CD4-positive, alpha-beta T cell treated with Interleukin-17A for 4 hours (primary cell): ENCODE results near the gene NGB.
"Not testable (repeated sequence)": the region's sequence is repeated elsewhere in the genome, so short reads cannot be mapped to it uniquely, and the experiment has no call there.

ENCODE experiments used
- DNase-seq: peaks from one replicate; pipeline ENCODE4 v3.0.0-alpha.2; 2020; ENCODE audit warnings: mixed read lengths

The NGB gene

DNA sequence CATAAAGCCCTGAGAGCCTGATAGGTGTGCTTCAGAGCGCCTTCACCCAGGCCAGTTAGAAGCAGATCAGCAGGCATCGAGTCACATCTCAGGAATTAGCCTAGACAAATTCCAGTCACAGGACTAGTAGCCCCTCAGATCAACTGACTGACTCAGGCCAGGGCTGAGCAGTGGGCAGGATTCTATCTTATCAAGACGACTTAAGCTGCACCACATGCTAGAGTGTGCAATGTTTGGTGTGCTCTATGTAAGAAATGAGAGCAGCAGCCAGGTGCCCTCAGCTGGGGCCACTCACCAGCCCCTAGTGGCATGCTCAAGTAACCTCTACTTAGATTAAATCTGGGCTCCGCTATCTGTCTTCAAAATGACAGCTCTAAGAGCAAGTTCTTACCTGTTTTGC is 19.7 kb upstream of the NGB start:
- no peak for DNase-seq

DNA sequence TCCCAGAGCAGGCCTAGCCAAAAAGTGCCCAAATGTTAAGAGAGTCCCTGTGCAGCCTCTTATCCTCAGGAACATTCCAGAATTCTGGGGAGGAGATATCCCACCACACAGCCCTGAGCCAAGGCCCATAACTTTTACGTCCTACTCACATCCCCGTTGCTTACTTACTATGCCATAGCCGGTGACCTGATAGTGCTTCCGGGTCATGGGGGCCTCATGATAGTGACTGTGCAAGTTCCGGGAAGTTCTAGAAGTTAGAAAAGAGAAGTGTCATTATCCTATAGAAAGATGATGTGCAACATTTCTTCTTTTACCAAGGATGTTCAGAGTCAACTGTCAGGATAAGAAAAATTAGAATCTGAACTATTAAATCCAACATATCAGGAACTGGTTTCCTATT is 15.6 kb upstream of the NGB start:
- DNase-seq: no peak

DNA sequence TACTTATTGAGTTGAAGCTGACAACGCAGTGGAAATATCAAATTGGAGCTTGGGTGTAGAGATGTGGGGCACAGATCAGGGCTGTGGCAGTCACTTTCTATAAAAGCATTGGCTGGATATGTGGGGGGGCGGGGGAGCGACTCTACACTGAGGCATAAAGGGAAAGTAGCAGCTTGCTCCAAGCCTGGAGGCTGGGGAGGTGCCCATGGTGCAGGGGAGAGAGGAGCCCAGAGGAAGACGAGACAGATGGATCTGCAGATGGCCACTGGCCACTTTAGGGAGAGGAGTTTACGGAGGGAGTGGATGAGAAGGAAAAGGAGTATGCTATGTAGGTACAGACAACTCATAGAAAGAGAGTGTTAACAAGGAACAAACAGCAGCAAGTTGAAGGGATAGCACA is 13.5 kb upstream of the NGB start:
- DNase-seq: no peak

DNA sequence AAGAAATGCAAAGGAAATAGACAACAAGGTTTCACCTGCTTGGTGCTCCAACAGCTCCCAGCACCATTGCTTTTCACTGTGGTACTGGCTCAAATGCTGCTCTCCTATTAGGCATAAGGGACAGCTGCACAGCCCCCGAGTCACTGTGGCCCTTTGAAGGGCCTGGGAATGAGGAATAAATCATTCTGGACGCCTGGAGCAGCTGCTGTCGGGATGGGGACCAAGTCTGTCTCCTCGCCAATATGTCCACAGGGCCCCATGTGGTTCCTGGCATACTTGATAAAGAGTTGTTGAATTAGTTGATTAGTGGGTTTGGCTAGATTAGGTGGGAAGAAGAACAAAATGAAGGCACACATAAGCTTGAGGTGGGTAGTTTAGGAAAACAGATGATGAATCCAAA is 13.1 kb upstream of the NGB start:
- no peak for DNase-seq

DNA sequence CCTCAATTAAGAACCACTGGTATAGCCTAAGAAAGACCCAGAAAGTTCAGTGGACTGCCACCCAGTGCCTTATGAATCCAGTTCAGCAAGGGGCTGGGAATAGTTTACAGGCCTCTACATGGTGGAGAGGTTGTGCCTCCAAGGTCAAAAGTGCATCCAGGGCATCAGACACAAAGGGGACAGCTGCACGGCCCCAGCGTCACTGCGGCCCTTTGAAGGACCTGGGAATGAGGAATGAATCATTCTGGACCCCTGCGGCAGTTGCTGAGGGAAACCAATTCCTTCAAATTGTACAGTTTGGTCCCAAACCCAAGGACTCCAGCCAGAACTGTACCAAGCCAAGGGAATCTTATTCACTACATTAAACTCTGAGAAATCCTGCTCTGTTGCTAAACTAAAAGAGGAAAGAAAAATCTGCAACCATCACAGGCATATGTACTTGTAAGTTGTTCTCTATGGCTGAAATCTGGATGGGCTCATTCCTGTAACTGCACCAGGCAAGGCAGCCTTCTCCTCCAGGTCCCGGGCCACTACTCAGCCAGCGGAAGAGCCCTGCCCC is 10.9 kb upstream of the NGB start:
- DNase-seq: no peak

DNA sequence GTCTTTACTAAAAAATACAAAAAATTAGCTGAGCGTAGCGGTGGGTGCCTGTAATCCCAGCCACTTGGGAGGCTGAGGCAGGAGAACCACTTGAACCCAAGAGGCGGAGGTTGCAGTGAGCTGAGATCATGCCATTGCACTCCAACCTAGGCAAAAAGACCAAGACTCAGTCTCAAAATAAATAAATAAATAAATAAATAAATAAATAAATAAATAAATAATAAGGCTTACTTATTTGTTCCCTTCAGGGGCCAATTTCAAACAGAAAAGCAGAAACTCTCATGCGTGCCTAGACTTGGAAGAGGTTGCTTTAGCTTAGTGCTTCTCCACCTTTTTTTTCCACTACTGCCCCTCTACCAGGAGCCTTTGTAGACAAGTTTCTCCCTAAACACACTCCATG is 9.9 kb upstream of the NGB start:
- not testable (repeated sequence) for DNase-seq

DNA sequence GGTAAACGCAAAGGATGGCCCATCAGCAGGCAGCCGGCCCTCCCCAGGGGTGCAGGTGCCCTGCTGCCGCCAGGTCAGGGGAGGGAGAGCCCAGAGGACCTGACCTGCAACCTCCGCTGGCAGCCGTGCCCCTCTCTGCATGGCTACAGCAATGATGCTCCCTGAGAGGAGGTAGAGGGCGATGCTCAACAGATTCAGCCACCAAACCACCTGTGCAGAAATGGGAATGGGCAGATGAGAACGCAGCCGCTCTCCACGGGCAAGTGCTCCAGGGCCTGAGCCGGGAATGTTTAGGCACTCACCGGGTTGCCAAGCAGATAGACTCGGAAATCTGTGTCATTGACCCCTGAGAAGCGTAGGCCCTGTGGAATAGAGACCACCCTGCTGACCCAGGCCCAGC is 8.7 kb upstream of the NGB start:
- no peak for DNase-seq

DNA sequence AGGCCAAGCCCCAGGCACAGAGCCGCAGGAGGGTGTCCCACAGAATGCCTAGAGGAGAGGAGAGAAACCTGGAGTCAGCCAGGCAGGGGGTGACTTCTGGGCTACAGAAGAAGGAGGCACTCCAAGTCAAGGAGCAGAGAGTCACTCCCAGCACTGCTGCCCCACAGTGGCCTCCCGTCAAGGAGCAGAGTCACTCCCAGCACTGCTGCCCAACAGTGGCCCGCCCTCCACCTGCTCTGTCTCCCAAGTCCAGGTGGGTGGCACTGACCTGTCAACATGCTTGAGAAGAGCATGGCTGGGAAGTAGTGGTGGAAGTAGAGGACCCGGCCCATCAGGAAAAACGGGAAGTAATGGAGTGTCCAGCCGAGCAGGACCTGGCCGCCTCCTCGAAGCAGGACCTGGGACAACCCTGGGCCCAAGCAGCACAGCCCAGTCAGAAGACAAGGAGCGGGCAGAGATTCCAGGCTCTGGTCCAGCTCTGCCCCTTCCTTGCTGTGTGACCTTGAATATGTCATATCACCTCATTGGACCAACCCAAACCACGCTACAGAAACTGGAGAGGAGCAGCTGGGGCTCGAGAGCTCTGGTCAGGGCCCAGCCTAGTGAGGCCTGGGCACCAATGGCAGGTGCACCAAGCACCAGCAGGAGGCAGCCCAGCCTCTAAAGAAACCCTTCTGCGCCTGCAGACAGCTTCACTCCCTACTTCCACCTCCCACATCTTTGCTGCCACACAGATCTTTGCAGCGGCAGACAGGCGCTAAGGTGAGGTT is 7.6 kb upstream of the NGB start:
- no peak for DNase-seq

DNA sequence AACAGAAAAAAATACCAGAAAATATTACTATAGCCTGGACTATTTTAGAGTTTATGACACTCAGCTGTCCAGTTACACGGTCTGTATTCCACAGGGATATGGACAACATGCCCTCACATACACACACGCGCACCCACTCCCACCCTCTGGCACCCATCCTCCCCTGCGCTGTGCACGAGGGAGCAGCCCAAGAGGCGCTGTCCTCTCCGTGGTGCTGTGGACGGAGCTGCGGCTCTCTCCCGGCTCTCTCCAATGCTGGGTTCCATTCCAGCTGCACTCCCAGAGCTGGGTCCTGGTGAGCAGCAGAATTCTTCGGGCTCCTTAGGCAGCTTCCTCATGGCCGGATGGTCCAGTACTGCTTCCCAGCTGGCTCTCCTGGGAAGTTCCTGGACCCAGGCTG is 6.0 kb upstream of the NGB start:
- DNase-seq: no peak

DNA sequence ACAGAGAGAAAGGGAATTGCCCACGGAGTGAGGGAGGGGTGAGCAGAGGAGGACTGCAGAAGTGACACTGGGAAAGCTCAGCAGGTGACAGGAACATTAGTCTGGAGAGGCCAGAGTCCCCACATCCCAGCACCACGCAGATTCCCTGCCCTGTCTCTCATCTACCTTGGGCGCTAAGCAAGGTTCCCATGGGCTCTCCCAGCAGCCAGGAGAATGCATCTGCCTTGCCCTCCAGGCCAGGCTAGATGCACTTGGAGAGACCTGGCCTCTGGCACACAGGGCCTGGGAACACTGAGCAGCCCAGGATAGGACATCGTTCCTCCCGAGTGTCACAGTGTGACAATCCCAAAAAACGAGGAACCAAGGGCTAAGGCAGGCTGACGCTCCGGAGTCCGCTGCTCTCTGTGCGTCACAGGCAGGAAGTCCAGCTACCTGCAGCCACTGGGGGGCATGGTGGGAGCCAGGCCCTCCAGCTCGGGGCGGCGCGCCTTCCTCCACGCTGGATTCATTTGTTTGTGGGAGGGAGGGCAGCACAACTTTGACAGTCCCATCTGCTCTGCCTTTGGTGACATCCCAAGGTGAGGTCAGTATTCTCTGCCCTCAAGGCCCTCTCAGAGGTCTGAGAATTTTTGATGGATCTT is 5.4 kb upstream of the NGB start:
- no peak for DNase-seq

DNA sequence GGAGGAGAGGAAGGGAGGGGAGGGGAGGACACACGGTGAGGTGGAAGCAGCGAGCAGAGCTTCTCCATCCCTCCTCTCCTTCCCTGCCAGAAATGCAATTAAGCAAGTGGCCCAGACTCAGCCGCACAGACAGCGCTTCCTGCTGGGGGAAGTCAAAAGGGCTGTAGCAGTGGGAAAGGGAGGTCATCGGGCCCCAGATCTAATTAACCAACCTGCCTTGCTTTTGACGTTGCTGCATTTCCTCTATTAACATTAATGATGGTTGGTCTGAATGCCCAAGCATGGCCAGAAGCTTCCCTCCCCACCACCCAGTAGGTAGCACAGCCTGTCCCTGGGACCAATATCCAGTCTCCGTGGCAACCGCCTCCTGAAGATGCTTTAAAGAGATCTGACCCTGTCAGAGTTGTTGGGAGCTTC is 4.6 kb upstream of the NGB start:
- DNase-seq: no peak

DNA sequence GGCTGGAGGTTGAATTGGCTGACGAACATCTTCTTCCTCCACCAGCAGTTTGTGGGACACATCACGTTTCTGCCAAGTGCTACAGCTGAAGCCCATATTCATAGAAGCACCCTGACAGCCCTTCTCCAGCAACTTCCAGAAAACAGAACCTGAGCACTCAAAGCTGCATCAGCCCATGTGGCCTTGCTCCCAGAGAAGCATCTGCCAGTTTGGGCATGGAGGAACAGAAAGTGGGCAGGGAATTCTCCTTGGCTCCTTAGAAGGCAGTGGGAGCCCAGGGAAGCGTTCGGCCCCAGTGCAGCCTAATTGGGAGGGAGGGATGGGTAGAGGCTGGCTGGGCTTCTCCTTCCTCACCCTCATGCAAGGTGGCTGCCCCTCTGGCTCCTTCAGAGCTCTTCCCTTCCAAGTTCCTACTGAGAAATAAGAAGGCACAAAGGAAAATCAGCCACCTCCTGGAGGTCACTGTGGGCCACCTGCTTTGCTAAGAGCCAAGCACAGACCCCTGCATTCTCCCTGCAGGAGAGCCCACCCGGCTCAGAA is 4.1 kb upstream of the NGB start:
- DNase-seq: no peak

DNA sequence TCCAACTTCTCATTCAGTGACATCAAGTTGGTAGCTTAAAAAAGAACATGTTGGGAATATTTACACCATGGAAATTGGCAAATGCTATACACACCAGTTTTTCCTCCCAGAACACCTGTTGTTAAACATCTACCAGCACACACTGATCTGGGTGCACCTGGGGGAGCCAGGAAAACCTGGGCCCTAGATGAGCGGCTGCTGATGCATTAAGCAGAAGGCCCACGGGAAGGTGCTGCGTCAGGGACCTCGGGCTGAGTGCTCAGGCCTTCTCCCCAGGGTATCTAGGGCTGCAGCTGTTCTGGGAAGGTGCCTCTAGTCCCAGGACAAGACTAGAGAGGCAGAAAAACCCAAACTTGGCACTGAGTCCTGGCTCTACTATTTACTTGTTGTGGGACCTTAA is 2.8 kb upstream of the NGB start:
- no peak for DNase-seq

DNA sequence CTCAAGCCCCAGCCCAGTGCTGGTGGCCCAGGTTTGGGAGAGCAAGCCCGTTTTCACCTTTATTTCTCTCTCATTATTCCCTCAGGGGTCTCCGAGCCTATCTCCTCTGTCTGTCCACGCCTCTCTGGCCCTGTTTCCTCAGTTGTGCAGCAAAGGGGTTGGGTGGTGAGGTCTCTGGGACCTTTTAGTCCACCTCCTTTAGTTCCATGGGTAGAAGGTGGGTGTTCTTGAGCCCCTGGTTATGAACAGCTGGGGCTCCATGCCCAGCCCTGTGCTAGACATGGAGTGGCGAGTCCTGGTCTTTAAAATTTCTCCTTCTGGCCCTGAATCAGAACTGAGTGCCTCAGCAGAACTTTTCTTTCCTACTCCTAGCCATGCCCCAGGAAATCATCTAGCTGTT is 1.3 kb upstream of the NGB start:
- DNase-seq: no peak

DNA sequence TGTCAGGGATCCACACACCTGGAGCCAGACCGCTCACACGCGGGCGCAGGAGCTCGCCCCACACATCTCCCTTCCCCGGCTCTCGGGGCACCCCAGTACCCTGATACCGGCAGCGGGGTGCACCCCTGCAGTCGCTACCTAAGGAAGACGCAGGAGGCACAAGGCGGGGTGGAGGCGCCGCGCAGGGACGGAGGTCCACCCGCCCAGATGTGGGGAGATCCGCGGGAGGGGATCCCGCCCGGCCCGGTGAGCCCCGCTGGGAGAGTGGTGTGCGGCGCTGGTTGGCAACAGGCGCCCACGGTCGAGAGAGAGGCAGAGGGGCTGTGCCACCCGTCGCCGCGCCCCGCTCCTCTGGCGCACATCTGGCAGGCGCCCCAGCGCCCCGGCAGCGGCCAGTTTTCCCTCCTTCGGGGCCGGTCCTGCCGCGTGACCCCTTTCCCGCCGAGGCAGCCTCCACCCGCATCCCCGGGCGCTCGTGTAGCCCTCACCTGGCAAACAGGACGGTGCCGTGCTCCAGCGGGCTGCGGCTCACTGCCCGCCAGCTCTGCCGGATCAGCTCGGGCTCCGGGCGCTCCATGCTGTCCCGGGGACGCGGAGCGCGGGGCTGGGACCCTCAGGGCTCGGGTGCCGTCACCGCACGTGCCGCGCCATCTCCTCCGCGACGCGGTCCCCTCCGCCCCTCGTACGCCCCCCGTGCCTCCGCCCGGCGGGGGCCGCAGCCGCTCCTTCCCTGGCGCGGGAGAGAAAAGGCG is 469 bp downstream of the NGB start:
- DNase-seq: no peak

DNA sequence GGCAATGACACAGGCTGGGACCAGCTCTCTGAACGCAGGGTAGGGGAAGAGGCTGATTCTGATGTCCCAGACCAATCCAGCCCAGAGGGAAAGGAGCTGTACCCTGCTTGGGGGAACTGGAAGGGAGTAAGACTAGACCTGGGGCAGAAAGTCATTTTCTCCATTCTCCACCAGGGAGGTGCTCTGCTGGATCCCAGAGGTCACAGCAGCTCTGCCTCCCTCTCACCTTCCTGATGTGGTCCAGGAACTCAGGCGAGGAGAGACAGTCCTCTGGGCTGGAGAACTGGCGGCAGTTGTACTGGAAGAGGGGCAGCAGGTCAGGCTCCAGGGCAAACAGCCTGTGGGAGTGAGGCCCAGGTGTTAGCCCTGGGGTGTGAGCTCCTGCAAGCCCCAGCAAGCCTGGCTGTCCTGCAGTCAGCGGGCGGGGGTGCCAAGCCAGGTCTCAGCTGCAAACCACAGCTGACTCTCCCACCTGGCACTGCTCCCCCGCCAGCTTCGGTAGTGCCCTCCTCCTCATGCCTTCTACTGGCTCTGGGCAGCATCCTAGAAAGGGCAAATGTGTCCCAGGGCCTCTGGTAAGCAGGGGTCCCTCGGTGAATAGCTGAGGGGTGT is 1.9 kb downstream of the NGB start:
- DNase-seq: no peak

DNA sequence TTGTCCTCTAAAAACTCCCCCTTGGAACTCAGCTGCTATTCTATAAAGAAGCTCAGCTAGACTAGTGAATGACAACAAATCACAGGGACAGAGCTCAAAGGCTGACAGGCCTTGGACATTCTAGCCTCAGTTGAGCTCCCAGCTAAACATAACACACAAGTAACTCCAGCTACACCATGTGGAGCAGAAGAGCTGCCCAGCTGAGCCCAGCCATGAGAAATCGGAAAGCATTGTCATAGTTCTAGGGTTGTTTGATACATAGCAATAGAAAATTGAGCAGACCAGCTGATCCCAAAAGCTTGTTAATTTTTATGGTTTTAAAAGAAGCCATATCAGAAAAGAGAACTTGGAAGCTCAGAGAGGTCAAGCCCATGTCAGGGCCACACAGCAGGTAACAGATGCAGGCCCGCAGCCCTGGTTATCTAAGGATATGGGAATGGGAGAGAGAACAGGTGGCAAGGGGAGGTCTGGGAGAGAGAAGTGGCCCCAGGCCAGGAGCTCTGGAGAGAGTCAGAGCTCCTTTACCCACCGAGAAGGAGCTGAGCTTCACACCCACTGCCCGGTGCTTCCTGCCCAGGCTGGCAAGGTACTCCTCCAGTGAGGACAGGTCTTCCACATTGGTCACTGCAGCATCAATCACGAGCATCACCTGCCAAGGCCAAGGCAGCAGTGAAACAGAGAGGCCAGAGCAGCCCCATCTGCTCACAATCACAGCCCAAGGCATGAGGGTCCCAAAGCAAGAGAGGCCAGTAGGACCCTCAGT is 2.9 kb downstream of the NGB start:
- no peak for DNase-seq

DNA sequence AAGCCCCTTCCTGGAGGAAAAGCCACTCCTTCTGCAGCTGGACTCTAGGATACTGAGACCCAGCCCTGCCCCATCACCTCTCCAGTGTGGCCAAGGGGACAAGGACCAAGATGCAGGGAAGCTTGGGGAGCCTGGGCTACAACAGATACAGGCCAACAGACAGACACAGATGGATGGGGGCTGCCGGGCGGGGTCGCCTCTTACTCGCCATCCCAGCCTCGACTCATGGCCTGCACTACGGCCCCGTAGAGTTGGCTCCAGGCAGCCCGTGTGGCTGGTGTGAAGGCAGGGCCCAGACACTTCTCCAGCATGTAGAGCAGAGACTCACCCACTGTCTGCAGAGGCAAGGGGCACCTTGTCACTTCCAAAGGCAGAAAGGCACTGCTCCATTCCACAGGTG is 4.7 kb downstream of the NGB start:
- DNase-seq: no peak

DNA sequence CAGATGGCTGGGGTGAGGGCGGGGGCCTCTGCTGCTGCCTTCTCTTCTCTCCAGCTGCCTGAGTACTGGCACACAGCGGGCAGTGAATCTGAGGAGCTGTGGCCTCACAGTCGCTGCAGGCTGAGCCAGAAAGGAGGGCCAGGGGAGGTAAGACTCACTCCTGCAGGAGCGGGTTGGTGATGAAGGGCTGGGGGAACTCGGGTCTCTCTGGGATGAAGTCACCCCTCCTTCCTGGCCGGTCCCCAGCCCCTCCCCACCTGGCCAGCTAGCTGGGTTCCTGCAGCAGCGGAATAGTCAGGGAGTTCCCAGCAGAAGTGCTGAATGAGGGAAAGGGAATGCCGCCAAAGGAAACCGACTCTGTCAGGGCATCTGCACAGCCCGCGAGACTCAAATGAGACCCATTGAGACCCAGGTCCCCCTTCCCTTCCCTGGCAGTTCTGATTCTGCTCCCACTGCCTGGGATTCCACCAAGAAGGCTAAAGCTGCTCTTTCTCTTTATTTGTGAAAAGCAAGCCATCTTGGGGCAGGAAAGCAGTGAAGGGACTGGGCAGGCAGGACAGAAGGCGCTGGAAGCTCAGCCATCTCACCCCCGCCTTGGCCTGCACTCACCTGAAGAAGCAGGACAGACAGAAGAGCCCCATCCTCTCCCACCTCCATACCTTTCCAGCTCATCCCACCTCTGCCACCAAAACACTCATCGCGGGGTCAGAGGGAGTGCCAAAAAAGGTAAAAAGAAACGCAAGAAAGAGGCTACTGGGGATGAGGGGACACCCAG is 5.3 kb downstream of the NGB start:
- DNase-seq: no peak

DNA sequence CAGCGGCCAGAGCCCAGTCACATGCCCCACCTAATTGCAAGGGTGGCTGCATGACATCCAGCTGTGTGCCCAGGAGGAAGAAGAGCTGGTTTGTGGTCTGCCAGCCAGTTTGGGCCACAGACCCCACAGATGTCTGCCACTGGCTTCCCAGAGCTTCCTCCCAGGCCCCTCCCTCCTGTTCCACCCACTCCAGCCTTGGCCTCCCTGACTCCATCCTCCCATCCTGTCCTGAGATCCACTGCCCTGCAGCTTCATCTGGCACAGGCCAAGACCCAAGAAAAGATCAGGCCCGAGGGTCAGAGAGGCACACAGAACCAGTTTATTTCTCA is 5.9 kb downstream of the NGB start:
- no peak for DNase-seq

DNA sequence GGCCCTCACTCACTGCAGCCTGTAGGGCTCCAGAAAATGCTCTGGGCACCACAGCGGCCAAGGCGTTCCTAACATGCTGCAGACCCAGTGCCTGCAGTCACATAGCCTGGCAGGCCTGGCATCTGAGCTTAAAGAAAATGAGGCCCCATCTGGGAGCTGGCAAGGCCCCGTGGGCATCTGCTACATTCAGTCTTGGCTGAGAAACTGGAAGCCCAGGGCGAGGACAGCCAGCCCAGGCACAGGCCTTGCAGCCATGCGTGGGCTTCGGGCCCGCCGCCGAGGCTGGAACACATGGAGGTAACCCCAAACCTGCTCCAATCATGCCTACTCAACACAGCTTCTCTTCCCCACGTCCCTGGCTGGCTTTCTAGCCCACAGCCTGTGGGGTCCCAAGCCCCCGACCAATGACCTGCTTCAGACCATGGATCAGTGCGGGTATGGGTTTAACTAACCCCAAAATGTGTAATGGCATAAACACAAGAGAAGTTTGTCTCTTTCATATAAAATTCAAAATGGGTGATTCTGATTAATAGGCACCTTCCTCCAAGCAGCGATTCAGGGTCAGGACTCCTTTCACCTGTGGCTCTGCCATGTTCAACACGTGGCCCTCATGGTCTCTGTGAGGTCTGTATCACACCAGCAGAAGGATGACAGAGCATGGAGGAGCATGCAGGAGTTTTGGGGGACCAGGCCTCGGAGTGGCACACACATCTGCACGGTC is 6.4 kb downstream of the NGB start:
- DNase-seq: no peak
